H9 (cell line): ENCODE data around the gene ZNF503. TPM values are rescaled to one million over a fixed set of nuclear protein-coding genes. Genes with fewer than 3 reads are reported as not detected.

ENCODE experiments used
- DNase-seq: peaks from one replicate; pipeline ENCODE4 v3.0.0-alpha.2; 2017
- H2AFZ ChIP-seq: one replicate; pipeline ENCODE4 v1.6.1; 2013; ENCODE audit warnings: mild to moderate bottlenecking, low read length, control low read depth, moderate library complexity
- H2AK5ac ChIP-seq: 2 replicates; pipeline ENCODE4 v1.6.1; 2013; ENCODE audit warnings: low read length, control low read depth, mixed read lengths; ENCODE audit not compliant: insufficient read length
- H2BK120ac ChIP-seq: one replicate; pipeline ENCODE4 v1.6.1; 2013; ENCODE audit warnings: low read depth, mild to moderate bottlenecking, low read length, control low read depth, inconsistent platforms; ENCODE audit not compliant: poor library complexity, severe bottlenecking
- H2BK12ac ChIP-seq: 2 replicates; pipeline ENCODE4 v1.6.1; 2013; ENCODE audit warnings: low read length, control low read depth, mixed read lengths, low read depth; ENCODE audit not compliant: insufficient read length
- H2BK15ac ChIP-seq: 2 replicates; pipeline ENCODE4 v1.6.1; 2013; ENCODE audit warnings: low read depth, low read length, control low read depth
- H2BK20ac ChIP-seq: one replicate; pipeline ENCODE4 v1.6.1; 2013; ENCODE audit warnings: low read depth, mild to moderate bottlenecking, low read length, control low read depth, inconsistent platforms; ENCODE audit not compliant: poor library complexity, severe bottlenecking
- H2BK5ac ChIP-seq: 2 replicates; pipeline ENCODE4 v1.6.1; 2013; ENCODE audit warnings: low read length, control low read depth, mixed read lengths; ENCODE audit not compliant: insufficient read length
- H3K14ac ChIP-seq: 2 replicates; pipeline ENCODE4 v1.6.1; 2013; ENCODE audit warnings: low read length, control low read depth; ENCODE audit not compliant: insufficient read depth
- H3K18ac ChIP-seq: 2 replicates; pipeline ENCODE4 v1.6.1; 2013; ENCODE audit warnings: low read depth, mild to moderate bottlenecking, mixed read lengths, low read length, control low read depth; ENCODE audit not compliant: insufficient read length
- H3K23ac ChIP-seq: 2 replicates; pipeline ENCODE4 v1.6.1; 2013; ENCODE audit warnings: low read length, control low read depth, mixed read lengths, low read depth; ENCODE audit not compliant: insufficient read length
- H3K23me2 ChIP-seq: 2 replicates; pipeline ENCODE4 v1.6.1; 2013; ENCODE audit warnings: low read depth, mild to moderate bottlenecking, mixed read lengths, low read length, control low read depth; ENCODE audit not compliant: insufficient read length, poor library complexity, severe bottlenecking
- H3K27ac ChIP-seq: 2 replicates; pipeline ENCODE4 v1.5.1; 2013; ENCODE audit warnings: low read length, control low read depth, mixed read lengths, low read depth; ENCODE audit not compliant: insufficient read length
- H3K27me3 ChIP-seq: 2 replicates; pipeline ENCODE4 v1.6.1; 2013; ENCODE audit warnings: low read length, control low read depth, inconsistent platforms; ENCODE audit not compliant: insufficient read depth
- H3K4ac ChIP-seq: 2 replicates; pipeline ENCODE4 v1.6.1; 2013; ENCODE audit warnings: low read depth, mild to moderate bottlenecking, control low read depth, inconsistent platforms, low read length, moderate library complexity
- H3K4me1 ChIP-seq: 2 replicates; pipeline ENCODE4 v1.6.1; 2013; ENCODE audit warnings: low read length, control low read depth, inconsistent platforms; ENCODE audit not compliant: insufficient read depth
- H3K4me2 ChIP-seq: 2 replicates; pipeline ENCODE4 v1.6.1; 2013; ENCODE audit warnings: low read length, control low read depth, mixed read lengths; ENCODE audit not compliant: insufficient read length, insufficient read depth
- H3K56ac ChIP-seq: 2 replicates; pipeline ENCODE4 v1.6.1; 2013; ENCODE audit warnings: low read depth, mild to moderate bottlenecking, mixed read lengths, low read length, control low read depth; ENCODE audit not compliant: insufficient read length
- H3K79me1 ChIP-seq: 2 replicates; pipeline ENCODE4 v1.6.1; 2013; ENCODE audit warnings: low read depth, mild to moderate bottlenecking, moderate library complexity, low read length, control low read depth, inconsistent platforms; ENCODE audit not compliant: insufficient read depth, poor library complexity, severe bottlenecking
- H3K79me2 ChIP-seq: 2 replicates; pipeline ENCODE4 v1.6.1; 2013; ENCODE audit warnings: low read length, control low read depth, inconsistent platforms; ENCODE audit not compliant: insufficient read depth
- H3K9ac ChIP-seq: 2 replicates; pipeline ENCODE4 v1.6.1; 2013; ENCODE audit warnings: low read length, control low read depth, mixed read lengths; ENCODE audit not compliant: insufficient read length; ENCODE audit errors: extremely low read depth
- H3K9me3 ChIP-seq: one replicate; pipeline ENCODE4 v1.6.1; 2013; ENCODE audit warnings: low read depth, low read length, inconsistent platforms; ENCODE audit not compliant: control insufficient read depth
- H3T11ph ChIP-seq: one replicate; pipeline ENCODE4 v1.6.1; 2013; ENCODE audit warnings: mild to moderate bottlenecking, low read length, control low read depth, inconsistent platforms
- H4K20me1 ChIP-seq: one replicate; pipeline ENCODE4 v1.6.1; 2013; ENCODE audit not compliant: control insufficient read depth, insufficient read length, insufficient read depth
- H4K5ac ChIP-seq: 2 replicates; pipeline ENCODE4 v1.6.1; 2013; ENCODE audit warnings: low read depth, mild to moderate bottlenecking, mixed read lengths, low read length, control low read depth; ENCODE audit not compliant: insufficient read length
- H4K8ac ChIP-seq: replicated peaks from 2 replicates; pipeline ENCODE4 v1.6.1; 2013; ENCODE audit warnings: low read length, control low read depth, mixed read lengths, low read depth; ENCODE audit not compliant: insufficient read length
- H4K91ac ChIP-seq: 2 replicates; pipeline ENCODE4 v1.6.1; 2013; ENCODE audit warnings: low read depth, mild to moderate bottlenecking, moderate library complexity, mixed read lengths, low read length, control low read depth; ENCODE audit not compliant: insufficient read length
- H3K27ac Mint-ChIP-seq, 3 experiments: 2 replicates in 2 of 3; 3 replicates in 1 of 3; pipeline ENCODE4 v1.8.0; 2020 to 2021; ENCODE audit warnings: mixed read lengths in 3 of 3, mild to moderate bottlenecking in 1 of 3, moderate library complexity in 1 of 3
- H3K27me3 Mint-ChIP-seq: 2 replicates; pipeline ENCODE4 v1.8.0; 2021; ENCODE audit warnings: low read depth, mild to moderate bottlenecking, moderate library complexity, mixed read lengths
- H3K36me3 Mint-ChIP-seq, 3 experiments: 2 replicates in 2 of 3; 3 replicates in 1 of 3; pipeline ENCODE4 v1.8.0; 2020 to 2021; ENCODE audit warnings: low read depth in 3 of 3, mixed read lengths in 3 of 3; ENCODE audit not compliant: insufficient read depth in 1 of 3
- H3K4me1 Mint-ChIP-seq, 2 experiments: 2 replicates each; pipeline ENCODE4 v1.8.0; 2020; ENCODE audit warnings: mixed read lengths in 2 of 2
- H3K4me3 Mint-ChIP-seq, 2 experiments: 2 replicates in 1 of 2; 3 replicates in 1 of 2; pipeline ENCODE4 v1.8.0; 2020 to 2021; ENCODE audit warnings: mild to moderate bottlenecking in 2 of 2, mixed read lengths in 2 of 2, moderate library complexity in 1 of 2
- H3K9me3 Mint-ChIP-seq, 2 experiments: 2 replicates in 1 of 2; 3 replicates in 1 of 2; pipeline ENCODE4 v1.8.0; 2020; ENCODE audit warnings: mild to moderate bottlenecking in 2 of 2, mixed read lengths in 2 of 2, moderate library complexity in 1 of 2
- WGBS: extraction: QIAGEN DNeasy Blood & Tissue Kit; methylation state at CpG from one replicate; pipeline ENCODE4 v1.1.7; 2013; ENCODE audit warnings: missing lambda C conversion rate, low lambda C conversion rate, mixed read lengths; ENCODE audit not compliant: insufficient read length; ENCODE audit errors: extremely low coverage; 5-methylcytosine and 5-hydroxymethylcytosine counted together
- total RNA-seq: library from RNA; stranded (reverse); gene quantifications from 2 replicates; pipeline ENCODE4 v1.2.1, GENCODE V29; 2021
- TF ChIP-seq, protein P1 (sequence below): fragments of 200-600 bp; sonication (generic); conservative IDR thresholded peaks from 3 replicates; pipeline ENCODE4 v1.8.0; 2021; ENCODE audit warnings: antibody characterized with exemption, mild to moderate bottlenecking

Gene ZNF503
- total RNA-seq, 1 experiment from 2014 or later = 0.09 TPM

GRCh38 chr10:75449382-75450074 is 48.0 kb upstream of the ZNF503 start:
- peaks cover 85% of the 10 kb centered on the region for H3K27me3 Mint-ChIP-seq
- H4K20me1 ChIP-seq = no peaks in the 10 kb centered on the region
- peaks cover 18% of the 10 kb centered on the region; the same call in 1 of the 2 replicates for H3K4me1 ChIP-seq
- H2BK20ac ChIP-seq = no peak overlapping the region
- H3K23me2 ChIP-seq = no peaks in the 10 kb centered on the region
- no peaks in the 10 kb centered on the region for H3K79me1 ChIP-seq
- H2AK5ac ChIP-seq = no peak overlapping the region
- peaks cover 10 to 11% of the 10 kb centered on the region in 2 experiments for H3K9me3 Mint-ChIP-seq
- no peak overlapping the region for H2AFZ ChIP-seq
- no peak overlapping the region for H4K8ac ChIP-seq
- no peak overlapping the region for H3T11ph ChIP-seq
- no peak overlapping the region for H2BK5ac ChIP-seq
- no peak overlapping the region for H2BK12ac ChIP-seq
- no peak overlapping the region for H3K4me2 ChIP-seq
- no peak overlapping the region for H3K9ac ChIP-seq
- H3K27me3 ChIP-seq = peaks cover 6% of the 10 kb centered on the region; the same call in 1 of the 2 replicates
- no CpG with 5 or more reads among the region's 7 CpGs for WGBS
- no peak overlapping the region for H3K4ac ChIP-seq
- H4K5ac ChIP-seq = no peak overlapping the region
- H2BK15ac ChIP-seq = no peak overlapping the region
- no peak overlapping the region for H4K91ac ChIP-seq
- H3K4me1 Mint-ChIP-seq = peaks cover 28 to 37% of the 10 kb centered on the region in 2 experiments
- H3K23ac ChIP-seq = no peak overlapping the region
- H3K9me3 ChIP-seq = no peaks in the 10 kb centered on the region
- H2BK120ac ChIP-seq = no peak overlapping the region
- TF ChIP-seq, protein P1, sequence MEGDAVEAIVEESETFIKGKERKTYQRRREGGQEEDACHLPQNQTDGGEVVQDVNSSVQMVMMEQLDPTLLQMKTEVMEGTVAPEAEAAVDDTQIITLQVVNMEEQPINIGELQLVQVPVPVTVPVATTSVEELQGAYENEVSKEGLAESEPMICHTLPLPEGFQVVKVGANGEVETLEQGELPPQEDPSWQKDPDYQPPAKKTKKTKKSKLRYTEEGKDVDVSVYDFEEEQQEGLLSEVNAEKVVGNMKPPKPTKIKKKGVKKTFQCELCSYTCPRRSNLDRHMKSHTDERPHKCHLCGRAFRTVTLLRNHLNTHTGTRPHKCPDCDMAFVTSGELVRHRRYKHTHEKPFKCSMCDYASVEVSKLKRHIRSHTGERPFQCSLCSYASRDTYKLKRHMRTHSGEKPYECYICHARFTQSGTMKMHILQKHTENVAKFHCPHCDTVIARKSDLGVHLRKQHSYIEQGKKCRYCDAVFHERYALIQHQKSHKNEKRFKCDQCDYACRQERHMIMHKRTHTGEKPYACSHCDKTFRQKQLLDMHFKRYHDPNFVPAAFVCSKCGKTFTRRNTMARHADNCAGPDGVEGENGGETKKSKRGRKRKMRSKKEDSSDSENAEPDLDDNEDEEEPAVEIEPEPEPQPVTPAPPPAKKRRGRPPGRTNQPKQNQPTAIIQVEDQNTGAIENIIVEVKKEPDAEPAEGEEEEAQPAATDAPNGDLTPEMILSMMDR = no peak
- no peak overlapping the region for H3K18ac ChIP-seq
- H3K27ac Mint-ChIP-seq = no peak overlapping the region; a peak in 1 of 7 replicates
- no peaks in the 10 kb centered on the region for H3K79me2 ChIP-seq
- H3K27ac ChIP-seq = no peak overlapping the region
- no peak overlapping the region for H3K56ac ChIP-seq
- peaks cover 0 to 10% (median 0%) of the 10 kb centered on the region in 3 experiments; a peak in 3 of 7 replicates for H3K36me3 Mint-ChIP-seq
- H3K4me3 Mint-ChIP-seq = no peak overlapping the region; a peak in 1 of 5 replicates
- no peak for DNase-seq
- H3K14ac ChIP-seq = no peak overlapping the region
